Fibroblast of skin of left quadriceps (primary cell): Measurements from ENCODE around the gene DNMT3A.
A peak's percentile ranks its signal among the peaks of the same experiment; 100 is the strongest.

Experiments
- DNase-seq, 2 experiments: peaks; one replicate each; pipeline ENCODE4 v3.0.0-alpha.2; 2013; ENCODE audit warnings: low read depth in 2 of 2

Gene DNMT3A

GRCh38 chr2:25326326-25327013 is 15.3 kb downstream of the DNMT3A start:
- DNase-seq = no peak

GRCh38 chr2:25324905-25325592 is 16.7 kb downstream of the DNMT3A start:
- no peak for DNase-seq

GRCh38 chr2:25324251-25324650 is 17.5 kb downstream of the DNMT3A start:
- no peak for DNase-seq

- DNase-seq = no peak
Observed at GRCh38 chr2:25323610-25324189, 18.0 kb downstream of the DNMT3A start.

GRCh38 chr2:25323042-25323514 is 18.6 kb downstream of the DNMT3A start:
- DNase-seq = no peak

- no peak for DNase-seq
Observed at GRCh38 chr2:25322312-25322711, 19.4 kb downstream of the DNMT3A start.

- DNase-seq = no peak
Observed at GRCh38 chr2:25320077-25320476, 21.6 kb downstream of the DNMT3A start.

GRCh38 chr2:25316101-25316500 is 25.6 kb downstream of the DNMT3A start:
- no peak for DNase-seq

- DNase-seq = no peak
Observed at GRCh38 chr2:25315316-25315680, 26.4 kb downstream of the DNMT3A start.

- DNase-seq = peak; percentile 29 to 30
Observed at GRCh38 chr2:25314514-25315315, 27.0 kb downstream of the DNMT3A start.

GRCh38 chr2:25313711-25314513 is 27.8 kb downstream of the DNMT3A start:
- no peak for DNase-seq

- no peak for DNase-seq
Observed at GRCh38 chr2:25312958-25313710, 28.6 kb downstream of the DNMT3A start.

GRCh38 chr2:25311865-25312575 is 29.7 kb downstream of the DNMT3A start:
- no peak for DNase-seq

- no peak for DNase-seq
Observed at GRCh38 chr2:25310965-25311864, 30.5 kb downstream of the DNMT3A start.

- DNase-seq = no peak
Observed at GRCh38 chr2:25310709-25310964, 31.1 kb downstream of the DNMT3A start.

- DNase-seq = no peak
Observed at GRCh38 chr2:25309402-25309801, 32.3 kb downstream of the DNMT3A start.

GRCh38 chr2:25308599-25308998 is 33.1 kb downstream of the DNMT3A start:
- DNase-seq = no peak

GRCh38 chr2:25307949-25308557 is 33.7 kb downstream of the DNMT3A start:
- no peak for DNase-seq
